RCC 7860 (cell line): ENCODE data around the gene FBXO40.

Experiments used
- DNase-seq: peaks from one replicate; pipeline ENCODE4 v3.0.0-alpha.2; 2015; ENCODE audit warnings: low spot score
- FAIRE-seq: peaks from 2 replicates; lab custom pipeline; 2012; peaks lifted over from hg19 to GRCh38; lab: Jason Lieb, UNC

Gene FBXO40

DNA sequence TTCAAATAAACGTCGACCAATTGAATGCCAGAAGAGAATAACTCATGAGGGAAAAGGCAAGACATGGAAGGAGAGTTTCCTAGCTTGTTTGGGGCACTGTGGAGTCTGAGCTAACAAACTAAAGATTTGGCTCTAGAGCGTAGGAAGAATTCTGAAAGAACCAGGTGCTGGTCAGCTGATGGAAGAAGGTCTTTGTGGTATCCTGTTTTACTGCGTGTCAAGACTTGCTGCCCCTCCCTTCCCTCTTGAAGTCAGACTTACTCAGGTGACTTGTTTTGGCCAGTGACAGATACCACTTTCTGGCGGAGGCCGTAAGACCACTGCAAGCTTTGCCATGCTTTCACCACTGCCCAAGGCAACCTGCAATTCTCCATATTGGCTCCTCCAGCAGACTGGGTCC is 68.2 kb downstream of the FBXO40 start:
- FAIRE-seq, result no peak
- no peak for DNase-seq

DNA sequence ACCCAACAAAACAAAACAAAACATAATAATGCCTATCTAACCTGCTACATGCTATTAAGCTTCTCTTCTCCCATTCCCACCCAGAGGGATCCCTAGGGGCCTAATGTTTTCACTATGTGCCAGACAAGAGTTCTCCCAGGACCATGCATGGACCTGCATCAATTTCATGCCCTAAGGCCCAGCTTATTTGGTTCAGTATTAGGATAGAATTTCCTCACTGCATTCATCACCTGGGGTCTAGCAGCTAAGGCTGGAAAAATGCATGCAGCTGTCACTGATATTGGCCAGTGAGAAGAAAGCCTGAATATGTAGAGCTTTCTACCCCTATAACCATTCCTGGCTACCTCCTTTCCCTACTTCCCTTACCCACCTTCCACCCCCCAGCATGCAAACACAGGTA is 69.6 kb downstream of the FBXO40 start:
- DNase-seq (no peak), FAIRE-seq (no peak)

DNA sequence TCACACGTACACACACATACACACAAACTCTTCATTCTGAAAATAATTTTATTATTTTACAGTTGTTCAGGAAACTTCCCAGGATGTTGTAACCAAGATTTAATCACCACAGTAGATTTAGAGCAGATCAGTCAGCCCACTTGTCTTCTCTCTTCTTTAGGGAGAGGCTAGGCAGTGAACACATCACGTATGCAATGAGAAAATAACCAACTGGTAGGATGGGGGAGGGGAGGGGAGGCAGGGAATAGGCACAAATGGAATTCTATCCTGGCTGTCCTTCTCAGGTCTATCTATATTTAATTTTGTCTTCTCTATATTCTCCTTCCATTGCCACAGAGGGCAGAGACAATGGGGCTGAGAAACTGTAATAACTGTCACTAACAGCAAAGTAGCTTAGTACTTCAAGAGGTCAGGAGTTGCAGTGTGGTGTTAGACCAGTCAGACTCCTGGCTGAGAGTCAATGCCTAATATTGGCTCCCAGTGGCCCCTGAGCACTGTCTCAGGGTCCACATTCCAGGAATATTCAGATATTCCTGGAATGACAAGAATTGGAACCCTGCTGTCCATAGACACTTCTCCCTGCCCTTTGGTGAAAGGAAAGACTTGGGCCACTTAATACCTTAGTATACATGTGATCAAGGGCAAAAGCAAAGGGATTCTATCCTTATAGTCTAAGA is 70.1 kb downstream of the FBXO40 start:
- DNase-seq (no peak), FAIRE-seq (no peak)

DNA sequence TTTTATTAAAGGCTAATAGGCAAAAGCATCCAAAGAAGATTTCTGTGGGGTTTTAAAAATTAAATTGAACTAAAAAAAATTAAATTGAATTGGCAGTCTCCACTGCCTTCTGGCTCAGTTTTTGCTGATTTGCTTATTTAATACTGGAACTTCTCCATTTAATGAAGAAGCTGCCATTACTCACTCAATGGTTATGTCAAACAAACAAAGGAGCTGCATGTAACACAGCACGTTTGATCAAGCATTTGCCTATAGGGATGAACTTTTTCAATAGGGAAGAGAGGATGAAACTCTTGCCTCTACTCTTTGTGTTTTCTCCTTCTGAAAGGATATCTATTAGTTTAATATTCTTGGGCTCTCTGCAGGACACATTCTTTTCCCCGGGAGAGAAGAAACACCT is 72.3 kb downstream of the FBXO40 start:
- FAIRE-seq, result no peak

DNA sequence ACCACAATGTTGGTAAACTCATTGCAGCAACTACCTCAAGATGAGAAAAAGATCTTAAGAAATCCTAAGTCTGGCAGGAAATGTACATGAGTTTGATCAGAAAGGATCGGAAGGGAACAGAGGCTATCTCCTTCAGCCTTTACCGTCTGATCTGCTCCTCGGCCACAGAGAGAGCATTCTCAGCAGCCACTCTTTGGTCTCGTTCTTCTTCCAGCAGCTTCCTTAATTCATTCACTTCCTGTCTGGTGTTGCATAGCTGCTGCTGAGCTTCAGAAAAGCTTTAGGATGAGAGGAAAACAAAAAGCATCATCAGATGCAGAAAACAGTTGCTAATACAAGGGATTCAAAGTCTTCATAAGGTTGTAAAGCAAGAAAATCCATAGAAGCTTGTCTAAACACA is 74.2 kb downstream of the FBXO40 start:
- no peak for FAIRE-seq

More for the DNA sequence above, 72.3 kb downstream of the FBXO40 start:
- DNase-seq, result no peak

DNA sequence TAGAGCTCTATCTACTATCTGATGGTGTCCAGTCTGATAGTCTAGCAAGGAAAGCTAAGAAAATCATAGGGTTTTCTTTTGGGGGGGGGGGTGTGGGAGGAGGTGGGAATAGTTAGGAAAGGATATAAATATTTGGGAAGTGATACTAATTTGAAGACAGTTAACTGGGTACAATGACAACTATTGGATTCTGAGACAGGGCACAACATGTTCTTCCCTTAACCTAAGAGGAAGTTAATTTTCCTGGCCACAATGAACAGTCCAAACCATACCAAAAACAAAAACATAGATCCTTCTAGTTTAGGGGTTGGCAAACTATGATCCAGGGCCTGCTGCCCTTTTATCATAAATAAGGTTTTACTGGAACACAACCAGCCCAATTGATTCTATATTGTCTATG is 77.5 kb downstream of the FBXO40 start:
- FAIRE-seq (no peak), DNase-seq (no peak)

More for the DNA sequence above, 74.2 kb downstream of the FBXO40 start:
- DNase-seq, result no peak

DNA sequence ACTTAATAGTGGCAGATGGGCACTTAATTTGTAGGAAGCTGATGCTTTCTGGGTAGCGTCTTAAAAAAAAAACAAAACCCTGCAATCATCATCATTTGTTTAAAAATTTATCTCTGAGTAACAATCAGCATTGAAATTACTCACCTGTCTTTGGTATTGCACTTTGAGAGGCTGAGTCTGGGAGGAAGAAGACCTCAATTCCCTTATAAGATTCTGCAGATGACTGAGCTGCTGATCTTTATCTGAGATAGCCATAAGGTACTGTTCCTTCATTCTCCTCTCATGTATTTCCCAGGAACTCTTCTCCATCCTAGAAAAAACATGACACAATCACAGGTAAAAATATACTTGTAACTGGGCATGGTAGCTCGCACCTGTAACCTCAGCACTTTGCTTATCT is 84.0 kb downstream of the FBXO40 start:
- DNase-seq (no peak), FAIRE-seq (no peak)
